GM20000 (cell line): ENCODE data around the gene MAP7D1.
"Not testable (repeated sequence)": the region's sequence is repeated elsewhere in the genome, so short reads cannot be mapped to it uniquely, and the experiment has no call there.

Source experiments
- DNase-seq: peaks from one replicate; pipeline ENCODE4 v3.0.0; 2012; ENCODE audit warnings: low spot score
- CTCF ChIP-seq: IDR thresholded peaks from 2 replicates; pipeline ENCODE4 v1.5.1; 2012; ENCODE audit warnings: mild to moderate bottlenecking, control low read depth; ENCODE audit errors: extremely low read depth, missing control alignments

The MAP7D1 gene

DNA sequence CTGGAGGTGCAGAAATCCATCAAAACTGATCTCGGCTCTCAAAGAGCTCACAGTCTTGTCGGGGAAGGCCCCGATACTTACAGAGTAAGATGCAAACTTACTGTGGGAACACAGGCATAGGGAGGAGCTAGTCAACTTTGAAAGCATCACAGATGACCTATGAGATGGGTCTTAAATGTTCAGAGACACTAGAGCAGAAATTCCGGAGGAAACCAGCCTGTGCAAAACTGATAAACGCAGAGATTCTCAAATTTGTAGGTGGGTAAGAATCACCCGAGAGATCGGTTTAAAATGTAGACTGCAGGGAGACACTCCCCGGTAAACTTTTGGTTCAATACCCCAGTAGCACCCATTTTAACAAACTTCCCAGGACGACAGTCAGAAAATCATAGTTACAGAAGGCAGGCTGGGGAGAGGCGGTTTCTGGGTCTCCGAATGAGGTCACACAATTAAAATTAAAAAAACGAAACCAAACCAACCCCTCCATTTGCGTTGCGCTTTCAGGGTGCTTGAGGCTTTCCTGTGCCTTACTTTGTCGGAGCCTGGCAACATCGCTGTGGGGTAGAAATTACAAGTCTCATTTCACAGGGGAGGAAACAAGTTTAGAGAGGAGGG lies 67.5 kb downstream of the MAP7D1 start:
- DNase-seq = peak; percentile 70
- no peak for TF ChIP-seq CTCF

DNA sequence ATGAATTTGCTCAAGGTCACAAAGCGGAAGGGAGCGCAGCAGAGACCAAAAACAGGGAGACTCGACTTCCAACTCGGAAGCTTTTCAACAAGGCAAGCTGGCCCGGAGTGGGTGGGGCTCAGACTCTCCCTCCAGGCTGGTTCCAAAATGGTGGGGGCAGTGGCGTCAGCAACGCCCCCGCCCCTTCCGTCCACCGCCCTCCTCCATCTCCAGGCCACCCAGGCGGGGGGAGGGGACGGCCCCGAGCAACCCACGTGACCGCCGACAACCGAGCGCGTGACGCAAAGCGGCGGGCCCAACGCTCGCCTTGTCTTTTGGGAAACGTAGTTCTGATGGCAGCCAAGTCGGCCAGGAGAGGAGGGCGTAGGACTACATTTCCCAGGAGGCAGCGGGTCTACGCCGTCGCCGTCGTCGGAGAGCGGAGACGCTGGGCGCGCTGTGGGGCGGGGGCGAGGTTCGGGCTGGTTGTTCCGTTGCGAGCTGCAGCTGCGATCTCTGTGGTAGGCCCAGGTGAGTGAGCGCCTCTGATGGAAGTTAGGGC lies 68.1 kb downstream of the MAP7D1 start, which contains the start of gene THRAP3:
TSS of gene THRAP3 (plus strand) at position 448 of the 541 bp plus-strand sequence. CDS start 58,121 bp downstream, outside the sequence.
- TF ChIP-seq CTCF = no peak
- DNase-seq = peak; percentile 94

GRCh38 chr1:36224537-36225282 lies 68.8 kb downstream of the MAP7D1 start:
- DNase-seq = peak; percentile 82

GRCh38 chr1:36225283-36225899 lies 69.4 kb downstream of the MAP7D1 start:
- no peak for DNase-seq
- TF ChIP-seq CTCF = no peak

More at GRCh38 chr1:36224537-36225282, 68.8 kb downstream of the MAP7D1 start:
- no peak for TF ChIP-seq CTCF

- not testable (repeated sequence) for DNase-seq
These were observed 74.3 kb downstream of the MAP7D1 start for GRCh38 chr1:36230279-36230678.
